Caco-2 (cell line): Measurements from ENCODE around the gene TMEM129. TPM values are rescaled to one million over a fixed set of nuclear protein-coding genes. Genes with fewer than 3 reads are reported as not detected.

Experiments used
- BruUV-seq: library from RNA; stranded (reverse); fragments of 400-500 nt; replicated peaks from 2 replicates; lab custom pipeline; 2021; lab: Mats Ljungman, UMichigan
- CTCF ChIA-PET: fragments of 300-600 bp; sonication (Branson Sonifier 250); formaldehyde crosslinking; loops from one replicate; lab custom pipeline; 2022; ENCODE audit warnings: antibody characterized with exemption; lab: Charles Lee
- POLR2A ChIA-PET: fragments of 300-600 bp; sonication (Branson Sonifier 250); formaldehyde crosslinking; loops from one replicate; lab custom pipeline; 2022; ENCODE audit warnings: antibody characterized with exemption; lab: Charles Lee
- DNase-seq, 2 experiments: peaks; one replicate each; pipeline versions ENCODE4 v3.0.0 to v3.0.0-alpha.2; 2020 to 2022
- H3K27me3 ChIP-seq: replicated peaks from 2 replicates; pipeline ENCODE4 v1.6.0; 2011; ENCODE audit warnings: low read length; ENCODE audit not compliant: control insufficient read depth, insufficient read depth
- H3K36me3 ChIP-seq: 2 replicates; pipeline ENCODE4 v1.5.1; 2011; ENCODE audit warnings: low read length; ENCODE audit not compliant: control insufficient read depth, insufficient read depth
- H3K4me1 ChIP-seq: fragments of 250-450 bp; sonication (Bioruptor Pico); 2 replicates; pipeline ENCODE4 v1.5.1; 2020; ENCODE audit warnings: mild to moderate bottlenecking
- H3K4me3 ChIP-seq: 2 replicates; pipeline ENCODE4 v1.5.1; 2011; ENCODE audit warnings: low read depth, mild to moderate bottlenecking, control low read depth, low read length
- H3K9me3 ChIP-seq: fragments of 250-450 bp; sonication (Bioruptor Pico); 2 replicates; pipeline ENCODE4 v1.5.1; 2020; ENCODE audit warnings: mild to moderate bottlenecking, moderate library complexity
- H3K27ac Mint-ChIP-seq: one replicate; pipeline ENCODE4 v1.8.0; 2022; ENCODE audit warnings: mixed read lengths; ENCODE audit not compliant: unreplicated experiment
- H3K27me3 Mint-ChIP-seq: one replicate; pipeline ENCODE4 v1.8.0; 2022; ENCODE audit warnings: mixed read lengths; ENCODE audit not compliant: insufficient read depth, unreplicated experiment
- H3K36me3 Mint-ChIP-seq: one replicate; pipeline ENCODE4 v1.8.0; 2022; ENCODE audit warnings: mild to moderate bottlenecking, mixed read lengths; ENCODE audit not compliant: insufficient read depth, unreplicated experiment
- H3K4me1 Mint-ChIP-seq: one replicate; pipeline ENCODE4 v1.8.0; 2022; ENCODE audit warnings: low read depth, mixed read lengths; ENCODE audit not compliant: unreplicated experiment
- H3K4me3 Mint-ChIP-seq: one replicate; pipeline ENCODE4 v1.8.0; 2022; ENCODE audit warnings: mild to moderate bottlenecking, moderate library complexity, mixed read lengths; ENCODE audit not compliant: unreplicated experiment
- H3K9me3 Mint-ChIP-seq: one replicate; pipeline ENCODE4 v1.8.0; 2022; ENCODE audit warnings: mixed read lengths; ENCODE audit not compliant: unreplicated experiment
- CTCF ChIP-seq, 2 experiments: fragments of 200-600 bp in 1 of 2; IDR thresholded peaks; 1 replicate in 1 of 2; 2 replicates in 1 of 2; pipeline versions ENCODE4 v1.5.1 to v1.8.0; 2011 to 2022; ENCODE audit warnings: antibody characterized with exemption in 1 of 2, control low read depth in 1 of 2, inconsistent platforms in 1 of 2, low read depth in 1 of 2, low read length in 1 of 2, mild to moderate bottlenecking in 1 of 2, moderate library complexity in 1 of 2; ENCODE audit not compliant: insufficient read depth in 1 of 2, severe bottlenecking in 1 of 2, unreplicated experiment in 1 of 2
- intact Hi-C: fragments of 100-400 bp; cut with micrococcal nuclease; formaldehyde crosslinking; loops from one replicate; pipeline ENCODE4 v1.10.0; 2022; ENCODE audit not compliant: unreplicated experiment
- total RNA-seq: library from RNA; stranded (reverse); gene quantifications from 2 replicates; pipeline ENCODE4 v1.2.3, GENCODE V29; 2022

The TMEM129 gene
- total RNA-seq, 1 experiment from 2014 or later, result 39.0 TPM

- Mint-ChIP-seq H3K4me3 (no peak overlapping the region), H3K36me3 (peaks cover 86% of the 10 kb centered on the region), H3K27ac (peak overlapping the region; percentile 81), H3K4me1 (peaks cover 11% of the 10 kb centered on the region), H3K9me3 (no peaks in the 10 kb centered on the region), H3K27me3 (no peaks in the 10 kb centered on the region)
- H3K36me3 ChIP-seq, result peaks cover 5% of the 10 kb centered on the region
- no peak overlapping the region for H3K4me3 ChIP-seq
- peak; percentile 89 to 94 for TF ChIP-seq CTCF (IDR thresholded peaks at IDR 0.05; ENCODE audit: insufficient read depth in 1 of 2, low read depth in 1 of 2, low read length in 1 of 2, severe bottlenecking in 1 of 2, unreplicated experiment in 1 of 2)
- H3K9me3 ChIP-seq, result no peaks in the 10 kb centered on the region
- CTCF ChIA-PET, result interaction anchor here (0.5 to 2.7 kb wide), 4 partner anchors 14 to 59 kb away, joined by 3 to 15 read pairs (median 5); partner anchors contain the start of gene SLBP
- POLR2A ChIA-PET, result no interaction called here
- DNase-seq, result peak; percentile 83 to 89
- H3K27me3 ChIP-seq, result no peaks in the 10 kb centered on the region
- no TSS peak for BruUV-seq
- intact Hi-C loops, result loop anchor here (1.0 to 2.0 kb wide), 2 partner anchors 14 to 33 kb away; partner anchors contain the start of gene SLBP
- peaks cover 6% of the 10 kb centered on the region; the same call in 1 of the 2 replicates for H3K4me1 ChIP-seq
These were observed 5.2 kb upstream of the TMEM129 start for GRCh38 chr4:1726146-1726934.

- H3K27ac Mint-ChIP-seq, result no peak overlapping the region
- Histone ChIP-seq H3K9me3 (no peaks in the 10 kb centered on the region), H3K27me3 (no peaks in the 10 kb centered on the region), H3K4me3 (no peak overlapping the region), H3K36me3 (peaks cover 5% of the 10 kb centered on the region), H3K4me1 (peaks cover 6% of the 10 kb centered on the region; the same call in 1 of the 2 replicates)
- no peak overlapping the region for H3K4me3 Mint-ChIP-seq
- no peak for DNase-seq
- POLR2A ChIA-PET, result no interaction called here
- H3K4me1 Mint-ChIP-seq, result peaks cover 11% of the 10 kb centered on the region
- no TSS peak for BruUV-seq
- peaks cover 85% of the 10 kb centered on the region for H3K36me3 Mint-ChIP-seq
- H3K27me3 Mint-ChIP-seq, result no peaks in the 10 kb centered on the region
- H3K9me3 Mint-ChIP-seq, result no peaks in the 10 kb centered on the region
- intact Hi-C loops, result no loop called here
- no peak for TF ChIP-seq CTCF (IDR thresholded peaks at IDR 0.05; ENCODE audit: insufficient read depth in 1 of 2, low read depth in 1 of 2, low read length in 1 of 2, severe bottlenecking in 1 of 2, unreplicated experiment in 1 of 2)
- CTCF ChIA-PET, result interaction anchor here (0.7 to 2.7 kb wide), 3 partner anchors 32 to 369 kb away, joined by 3 to 15 read pairs (median 11); no protein-coding TSS in a partner anchor
These were observed 4.4 kb upstream of the TMEM129 start for GRCh38 chr4:1725521-1725920.

- ChIA-PET CTCF (interaction anchor here (0.9 kb wide), 1 partner anchor 27 kb away, joined by 3 read pairs; no protein-coding TSS in a partner anchor), POLR2A (interaction anchor here (0.7 to 0.9 kb wide), 2 partner anchors 30 kb away, joined by 3 read pairs; no protein-coding TSS in a partner anchor)
- peak overlapping the region; percentile 99 for H3K4me3 Mint-ChIP-seq
- Histone ChIP-seq H3K4me3 (no peak overlapping the region), H3K27me3 (no peaks in the 10 kb centered on the region), H3K9me3 (no peaks in the 10 kb centered on the region), H3K36me3 (peaks cover 5% of the 10 kb centered on the region), H3K4me1 (peaks cover 6% of the 10 kb centered on the region; the same call in 1 of the 2 replicates)
- no peak for TF ChIP-seq CTCF (IDR thresholded peaks at IDR 0.05; ENCODE audit: insufficient read depth in 1 of 2, low read depth in 1 of 2, low read length in 1 of 2, severe bottlenecking in 1 of 2, unreplicated experiment in 1 of 2)
- peaks cover 11% of the 10 kb centered on the region for H3K4me1 Mint-ChIP-seq
- H3K9me3 Mint-ChIP-seq, result no peaks in the 10 kb centered on the region
- H3K27ac Mint-ChIP-seq, result peak overlapping the region; percentile 94
- BruUV-seq, result TSS peak; percentile 16
- intact Hi-C loops, result no loop called here
- H3K36me3 Mint-ChIP-seq, result peaks cover 84% of the 10 kb centered on the region
- no peak for DNase-seq
- H3K27me3 Mint-ChIP-seq, result no peaks in the 10 kb centered on the region
These were observed 2.1 kb upstream of the TMEM129 start for GRCh38 chr4:1723131-1723801.
